Vein endothelial cell (primary cell): ENCODE results near the gene AGAP3. TPM values are rescaled to one million over a fixed set of nuclear protein-coding genes. Genes with fewer than 3 reads are reported as not detected.

Experiments used
- total RNA-seq: library from RNA; depleted of rRNA; stranded (reverse); fragments of >200 nt; gene quantifications from 2 replicates; pipeline ENCODE4 v1.2.3, GENCODE V29; 2012

The AGAP3 gene
- 84.4 and 104 TPM in 2 replicates for total RNA-seq

GRCh38 chr7:151085691-151086620 is at the start of gene AGAP3:
Gene AGAP3, plus strand, starts transcription at chr7:151086475. Its CDS starts 267 bp downstream, at chr7:151086742.

GRCh38 chr7:151047976-151048815 is 38.1 kb upstream of the AGAP3 start, which contains the start of gene ASIC3:
Gene ASIC3, plus strand, starts transcription at chr7:151048531. Its CDS starts 355 bp downstream, at chr7:151048886.

GRCh38 chr7:151057506-151057988 is 28.7 kb upstream of the AGAP3 start, which contains the start of gene CDK5:
Gene CDK5, minus strand, starts transcription at chr7:151057897. Its CDS starts 49 bp downstream, at chr7:151057848.

GRCh38 chr7:151059367-151060112 is 26.7 kb upstream of the AGAP3 start, which contains the start of gene SLC4A2:
Gene SLC4A2, plus strand, starts transcription at chr7:151059589. Its CDS starts 2,399 bp downstream, at chr7:151061988.

GRCh38 chr7:151080522-151081169 is 5.6 kb upstream of the AGAP3 start, which contains the start of gene FASTK:
Gene FASTK, minus strand, starts transcription at chr7:151080809. Its CDS starts 43 bp downstream, at chr7:151080766.

GRCh38 chr7:151083071-151083823 is 3.0 kb upstream of the AGAP3 start, which contains the start of gene TMUB1:
Gene TMUB1, minus strand, starts transcription at chr7:151083493. Its CDS starts 930 bp downstream, at chr7:151082563.

GRCh38 chr7:151167197-151167961 is 81.1 kb downstream of the AGAP3 start, which contains the start of gene GBX1:
Gene GBX1, minus strand, starts transcription at chr7:151167694. Its CDS starts 146 bp downstream, at chr7:151167548.

GRCh38 chr7:151186640-151187408 is 100.5 kb downstream of the AGAP3 start, which contains the start of gene ASB10:
Gene ASB10, minus strand, starts transcription at chr7:151187250. Its CDS starts 120 bp downstream, at chr7:151187130.

Other genes starting within 250 kb of the AGAP3 start
- not detected in 2 replicates for gene AOC1, start 234.0 kb upstream of the AGAP3 start, total RNA-seq
- gene KCNH2, start 108.2 kb upstream of the AGAP3 start, total RNA-seq = under 0.01 TPM in 1 of 2 replicates, not detected in the other
- 67.6 and 106 TPM in 2 replicates for gene NOS3, start 95.5 kb upstream of the AGAP3 start, total RNA-seq
- under 0.01 and 0.10 TPM in 2 replicates for gene ATG9B, start 62.0 kb upstream of the AGAP3 start, total RNA-seq
- gene ABCB8, start 58.0 kb upstream of the AGAP3 start, total RNA-seq = 28.8 and 31.7 TPM in 2 replicates
- gene ASIC3, start 37.9 kb upstream of the AGAP3 start, total RNA-seq = 0.29 and 0.33 TPM in 2 replicates
- gene CDK5, start 28.6 kb upstream of the AGAP3 start, total RNA-seq = 15.2 and 15.4 TPM in 2 replicates
- 63.9 and 80.7 TPM in 2 replicates for gene SLC4A2, start 26.9 kb upstream of the AGAP3 start, total RNA-seq
- 63.8 and 83.9 TPM in 2 replicates for gene FASTK, start 5.7 kb upstream of the AGAP3 start, total RNA-seq
- gene TMUB1, start 3.0 kb upstream of the AGAP3 start, total RNA-seq = 21.0 and 31.0 TPM in 2 replicates
- under 0.01 TPM in 1 of 2 replicates, not detected in the other for gene GBX1, start 81.2 kb downstream of the AGAP3 start, total RNA-seq
- gene ASB10, start 100.8 kb downstream of the AGAP3 start, total RNA-seq = not detected in 2 replicates
- not detected in 2 replicates for gene H2BK1, start 124.0 kb downstream of the AGAP3 start, total RNA-seq
- gene ABCF2, start 140.7 kb downstream of the AGAP3 start, total RNA-seq = 76.1 and 90.5 TPM in 2 replicates
- gene CHPF2, start 146.0 kb downstream of the AGAP3 start, total RNA-seq = 82.7 and 91.5 TPM in 2 replicates
- gene SMARCD3, start 162.2 kb downstream of the AGAP3 start, total RNA-seq = 2.7 and 5.2 TPM in 2 replicates